ENCODE results near the gene OOSP4A.

Gene OOSP4A

DNA sequence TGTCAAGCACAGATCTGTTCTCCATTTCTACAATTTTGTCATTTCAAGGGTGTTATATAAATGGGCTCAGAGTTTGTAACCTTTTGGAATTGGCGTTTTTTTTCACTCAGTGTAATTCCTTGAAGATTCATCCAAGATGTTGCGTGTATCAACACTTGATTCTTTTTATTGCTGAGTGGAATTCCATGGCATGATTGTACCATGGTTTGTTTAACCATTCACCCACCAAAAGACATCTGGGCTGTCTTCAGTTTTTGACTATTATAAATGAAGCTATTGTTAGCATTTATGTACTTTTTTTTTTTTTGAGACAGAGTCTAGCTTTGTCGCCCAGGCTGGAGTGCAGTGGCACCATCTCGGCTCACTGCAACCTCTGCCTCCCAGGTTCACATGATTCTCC is 22.7 kb upstream of the OOSP4A start:
- Histone ChIP-seq H3K4me1 (ENCODE audit: low read length) (no peaks in the 10 kb centered on the region), H2AFZ (ENCODE audit: low read depth, low read length) (no peak overlapping the region), H3K27me3 (ENCODE audit: low read depth, low read length) (no peaks in the 10 kb centered on the region), H3K4me3 (ENCODE audit: low read length) (no peak overlapping the region), H3K9me3 (ENCODE audit: insufficient read depth, low read length) (no peaks in the 10 kb centered on the region), H3K79me2 (ENCODE audit: low read length) (no peaks in the 10 kb centered on the region), H3K27ac (ENCODE audit: low read length) (no peak overlapping the region), H3K9ac (ENCODE audit: low read length) (no peak overlapping the region), H4K20me1 (ENCODE audit: insufficient read depth, low read length) (no peaks in the 10 kb centered on the region), H3K4me2 (ENCODE audit: low read length) (no peak overlapping the region), H3K36me3 (replicated peaks; ENCODE audit: low read depth, low read length) (no peaks in the 10 kb centered on the region)
- TF ChIP-seq EZH2phosphoT487 (IDR thresholded peaks at IDR 0.05; ENCODE audit: low read depth) = no peak
- TF ChIP-seq, protein P1, sequence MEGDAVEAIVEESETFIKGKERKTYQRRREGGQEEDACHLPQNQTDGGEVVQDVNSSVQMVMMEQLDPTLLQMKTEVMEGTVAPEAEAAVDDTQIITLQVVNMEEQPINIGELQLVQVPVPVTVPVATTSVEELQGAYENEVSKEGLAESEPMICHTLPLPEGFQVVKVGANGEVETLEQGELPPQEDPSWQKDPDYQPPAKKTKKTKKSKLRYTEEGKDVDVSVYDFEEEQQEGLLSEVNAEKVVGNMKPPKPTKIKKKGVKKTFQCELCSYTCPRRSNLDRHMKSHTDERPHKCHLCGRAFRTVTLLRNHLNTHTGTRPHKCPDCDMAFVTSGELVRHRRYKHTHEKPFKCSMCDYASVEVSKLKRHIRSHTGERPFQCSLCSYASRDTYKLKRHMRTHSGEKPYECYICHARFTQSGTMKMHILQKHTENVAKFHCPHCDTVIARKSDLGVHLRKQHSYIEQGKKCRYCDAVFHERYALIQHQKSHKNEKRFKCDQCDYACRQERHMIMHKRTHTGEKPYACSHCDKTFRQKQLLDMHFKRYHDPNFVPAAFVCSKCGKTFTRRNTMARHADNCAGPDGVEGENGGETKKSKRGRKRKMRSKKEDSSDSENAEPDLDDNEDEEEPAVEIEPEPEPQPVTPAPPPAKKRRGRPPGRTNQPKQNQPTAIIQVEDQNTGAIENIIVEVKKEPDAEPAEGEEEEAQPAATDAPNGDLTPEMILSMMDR (IDR thresholded peaks at IDR 0.05; ENCODE audit: low read depth, low read length) = no peak

DNA sequence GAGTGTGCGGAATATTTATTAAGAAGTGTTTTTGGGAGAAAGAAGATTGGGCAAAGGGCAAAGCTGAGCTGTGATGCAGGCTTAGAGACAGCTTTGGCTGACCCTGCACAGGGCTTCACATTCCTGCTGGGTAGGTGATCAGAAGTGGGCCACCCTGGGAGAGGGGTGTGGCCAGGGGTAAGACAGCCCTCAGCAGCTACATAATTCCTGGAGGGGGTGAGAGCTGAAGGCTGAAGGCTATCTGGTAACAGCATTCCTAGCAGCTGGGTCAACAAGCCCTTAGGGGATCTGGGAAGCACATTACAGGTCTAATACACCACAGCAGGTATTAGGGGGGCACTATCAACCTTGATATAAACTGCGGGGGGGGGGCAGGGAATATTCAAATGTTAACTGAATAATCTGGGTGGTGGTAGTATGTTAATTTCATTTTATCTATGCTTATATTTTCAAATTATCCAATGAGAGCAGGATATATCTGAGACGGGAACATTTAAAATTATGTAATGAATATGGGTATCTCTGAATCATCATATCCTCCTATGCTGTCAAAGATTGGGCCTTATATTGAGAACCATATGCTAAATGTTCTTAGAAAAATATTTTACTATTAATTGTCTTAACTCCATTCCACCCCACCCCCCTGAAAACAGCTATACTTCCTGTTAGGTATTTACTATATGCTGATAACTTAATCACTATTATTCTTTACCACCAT is 19.7 kb upstream of the OOSP4A start:
- H3K36me3 ChIP-seq (replicated peaks; ENCODE audit: low read depth, low read length) = no peaks in the 10 kb centered on the region
- no peak overlapping the region for H2AFZ ChIP-seq (ENCODE audit: low read depth, low read length)
- no peak overlapping the region for H3K9ac ChIP-seq (ENCODE audit: low read length)
- no peak overlapping the region for H3K27ac ChIP-seq (ENCODE audit: low read length)
- H3K4me3 ChIP-seq (ENCODE audit: low read length) = no peak overlapping the region
- no peaks in the 10 kb centered on the region for H3K9me3 ChIP-seq (ENCODE audit: insufficient read depth, low read length)
- H3K4me2 ChIP-seq (ENCODE audit: low read length) = no peak overlapping the region
- H3K4me1 ChIP-seq (ENCODE audit: low read length) = no peaks in the 10 kb centered on the region
- H3K79me2 ChIP-seq (ENCODE audit: low read length) = no peaks in the 10 kb centered on the region
- no peaks in the 10 kb centered on the region for H3K27me3 ChIP-seq (ENCODE audit: low read depth, low read length)
- H4K20me1 ChIP-seq (ENCODE audit: insufficient read depth, low read length) = no peaks in the 10 kb centered on the region
- TF ChIP-seq EZH2phosphoT487 (IDR thresholded peaks at IDR 0.05; ENCODE audit: low read depth) = no peak
- TF ChIP-seq, protein P1 (IDR thresholded peaks at IDR 0.05; ENCODE audit: low read depth, low read length) = no peak

DNA sequence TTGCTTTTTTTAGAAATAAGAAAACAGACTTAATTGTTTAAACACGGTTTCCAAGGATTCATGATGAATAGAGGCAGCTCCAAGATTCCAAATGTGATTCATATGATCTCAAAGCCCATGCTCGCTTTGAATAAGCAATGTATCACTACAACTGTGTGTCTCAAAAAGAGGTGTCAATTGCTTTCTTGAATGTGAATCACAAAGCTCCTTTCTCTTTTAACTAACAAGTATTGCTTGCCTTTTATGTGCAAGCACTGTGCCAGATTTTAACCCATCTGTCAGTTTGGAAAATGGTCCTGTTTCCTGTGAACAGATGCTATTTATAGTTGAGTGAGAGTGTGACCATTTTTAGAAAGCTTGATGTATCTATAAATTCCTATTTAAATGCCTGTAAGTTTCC is 19.1 kb upstream of the OOSP4A start:
- H3K27ac ChIP-seq (ENCODE audit: low read length) = no peak overlapping the region
- no peaks in the 10 kb centered on the region for H3K4me1 ChIP-seq (ENCODE audit: low read length)
- no peaks in the 10 kb centered on the region for H3K36me3 ChIP-seq (replicated peaks; ENCODE audit: low read depth, low read length)
- no peak overlapping the region for H3K4me2 ChIP-seq (ENCODE audit: low read length)
- H3K79me2 ChIP-seq (ENCODE audit: low read length) = no peaks in the 10 kb centered on the region
- no peak overlapping the region for H3K9ac ChIP-seq (ENCODE audit: low read length)
- TF ChIP-seq, protein P1 (IDR thresholded peaks at IDR 0.05; ENCODE audit: low read depth, low read length) = no peak
- TF ChIP-seq EZH2phosphoT487 (IDR thresholded peaks at IDR 0.05; ENCODE audit: low read depth) = no peak
- H3K4me3 ChIP-seq (ENCODE audit: low read length) = no peak overlapping the region
- no peaks in the 10 kb centered on the region for H3K9me3 ChIP-seq (ENCODE audit: insufficient read depth, low read length)
- no peaks in the 10 kb centered on the region for H4K20me1 ChIP-seq (ENCODE audit: insufficient read depth, low read length)
- H2AFZ ChIP-seq (ENCODE audit: low read depth, low read length) = no peak overlapping the region
- no peaks in the 10 kb centered on the region for H3K27me3 ChIP-seq (ENCODE audit: low read depth, low read length)

DNA sequence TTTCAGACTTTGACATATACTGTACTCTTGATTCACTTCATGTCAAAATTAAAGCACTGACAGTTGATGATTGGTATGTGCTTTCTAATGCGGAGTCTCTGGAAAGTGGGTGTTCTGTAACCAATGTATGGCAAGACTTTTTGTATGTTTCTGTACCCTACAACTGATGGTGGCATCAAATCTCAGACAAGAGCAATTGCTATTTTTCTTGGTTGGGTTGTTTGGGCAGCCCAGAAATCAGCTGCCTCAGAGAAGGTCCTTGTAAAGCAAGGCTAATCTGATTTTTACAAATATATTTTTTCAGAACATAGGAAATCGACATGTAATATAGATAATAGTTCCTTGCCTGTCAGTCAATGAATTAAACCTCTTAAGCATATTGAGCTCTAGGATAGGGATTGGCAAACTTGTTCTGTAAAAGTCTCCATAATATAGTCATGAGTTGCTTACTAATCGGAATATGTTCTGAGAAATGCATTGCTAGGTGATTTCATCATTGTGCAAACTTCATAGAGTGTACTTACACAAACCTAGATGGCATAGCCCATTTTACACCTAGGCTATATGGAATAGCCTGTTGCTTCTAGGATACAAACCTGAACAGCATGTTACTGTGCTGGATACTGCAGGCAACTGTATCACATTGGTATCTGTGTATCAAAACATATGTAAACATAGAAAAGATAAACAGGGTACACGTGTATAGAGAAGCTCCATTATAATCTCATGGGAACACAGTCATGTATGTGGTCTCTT is 10.2 kb upstream of the OOSP4A start:
- no peaks in the 10 kb centered on the region for H3K9me3 ChIP-seq (ENCODE audit: insufficient read depth, low read length)
- no peaks in the 10 kb centered on the region for H3K79me2 ChIP-seq (ENCODE audit: low read length)
- H3K4me3 ChIP-seq (ENCODE audit: low read length) = no peak overlapping the region
- H3K4me2 ChIP-seq (ENCODE audit: low read length) = no peak overlapping the region
- H3K36me3 ChIP-seq (replicated peaks; ENCODE audit: low read depth, low read length) = no peaks in the 10 kb centered on the region
- H3K9ac ChIP-seq (ENCODE audit: low read length) = no peak overlapping the region
- H3K27ac ChIP-seq (ENCODE audit: low read length) = no peak overlapping the region
- H3K27me3 ChIP-seq (ENCODE audit: low read depth, low read length) = 0 out of 2 replicates have a peak, but pooled peaks cover 7% of the 10 kb centered on the region
- no peaks in the 10 kb centered on the region for H3K4me1 ChIP-seq (ENCODE audit: low read length)
- TF ChIP-seq, protein P1 (IDR thresholded peaks at IDR 0.05; ENCODE audit: low read depth, low read length) = no peak
- no peak for TF ChIP-seq EZH2phosphoT487 (IDR thresholded peaks at IDR 0.05; ENCODE audit: low read depth)
- no peaks in the 10 kb centered on the region for H4K20me1 ChIP-seq (ENCODE audit: insufficient read depth, low read length)
- H2AFZ ChIP-seq (ENCODE audit: low read depth, low read length) = no peak overlapping the region
